Adrenal gland (tissue), 5 donors: ENCODE data around the gene GLDC.

Experiments
- POLR2A ChIP-seq, 2 donors: fragments of 450-650 bp; IDR thresholded peaks; one replicate each; pipeline ENCODE4 v1.6.1; 2017; ENCODE audit warnings: antibody characterized with exemption in 2 of 2, mild to moderate bottlenecking in 2 of 2, moderate library complexity in 1 of 2
- TF ChIP-seq, protein P1 (sequence below), 6 experiments: fragments of 450-650 bp in 4 of 6; fragments of 200-600 bp in 2 of 6; sonication (generic) in 1 of 6; IDR thresholded peaks; 1 replicate in 5 of 6; 2 replicates in 1 of 6; pipeline versions ENCODE4 v1.5.1 to v1.8.0; 2016 to 2021; ENCODE audit warnings: antibody characterized with exemption in 6 of 6, mild to moderate bottlenecking in 2 of 6, moderate library complexity in 1 of 6
- donor health status: DM: no; HTN: no; CAD: no.

DNA sequence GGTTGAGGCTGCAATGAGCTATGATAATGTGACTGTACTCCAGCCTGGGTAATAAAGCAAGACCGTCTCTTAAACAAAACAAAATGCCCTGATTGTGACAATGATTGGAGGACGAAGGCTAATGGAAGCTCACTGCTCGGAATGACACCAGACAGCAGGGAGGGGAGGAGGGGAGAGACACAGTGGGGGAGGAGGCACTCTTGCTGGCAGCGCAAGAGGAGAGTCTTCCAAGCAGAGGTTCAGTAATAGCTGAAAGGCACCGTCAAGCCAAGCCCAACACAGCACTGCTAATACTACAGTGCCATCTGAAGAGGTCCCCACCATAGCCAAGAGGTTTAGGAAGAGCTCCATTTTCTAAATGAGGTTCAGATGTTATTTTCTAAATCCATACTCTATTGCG lies 102.3 kb downstream of the GLDC start:
- TF ChIP-seq, protein P1, sequence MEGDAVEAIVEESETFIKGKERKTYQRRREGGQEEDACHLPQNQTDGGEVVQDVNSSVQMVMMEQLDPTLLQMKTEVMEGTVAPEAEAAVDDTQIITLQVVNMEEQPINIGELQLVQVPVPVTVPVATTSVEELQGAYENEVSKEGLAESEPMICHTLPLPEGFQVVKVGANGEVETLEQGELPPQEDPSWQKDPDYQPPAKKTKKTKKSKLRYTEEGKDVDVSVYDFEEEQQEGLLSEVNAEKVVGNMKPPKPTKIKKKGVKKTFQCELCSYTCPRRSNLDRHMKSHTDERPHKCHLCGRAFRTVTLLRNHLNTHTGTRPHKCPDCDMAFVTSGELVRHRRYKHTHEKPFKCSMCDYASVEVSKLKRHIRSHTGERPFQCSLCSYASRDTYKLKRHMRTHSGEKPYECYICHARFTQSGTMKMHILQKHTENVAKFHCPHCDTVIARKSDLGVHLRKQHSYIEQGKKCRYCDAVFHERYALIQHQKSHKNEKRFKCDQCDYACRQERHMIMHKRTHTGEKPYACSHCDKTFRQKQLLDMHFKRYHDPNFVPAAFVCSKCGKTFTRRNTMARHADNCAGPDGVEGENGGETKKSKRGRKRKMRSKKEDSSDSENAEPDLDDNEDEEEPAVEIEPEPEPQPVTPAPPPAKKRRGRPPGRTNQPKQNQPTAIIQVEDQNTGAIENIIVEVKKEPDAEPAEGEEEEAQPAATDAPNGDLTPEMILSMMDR (IDR thresholded peaks at IDR 0.05): no peak
- TF ChIP-seq POLR2A (IDR thresholded peaks at IDR 0.05): no peak
